Measurements from ENCODE around the gene MAML2. TPM values are rescaled to one million over a fixed set of nuclear protein-coding genes. Genes with fewer than 3 reads are reported as not detected.
A peak's percentile ranks its signal among the peaks of the same experiment; 100 is the strongest.

MAML2 gene
- total and polyA plus RNA-seq, 2 of the 8 experiments (the other 6 are each of a cell fraction or from before 2014, with no cell fraction given) = 3.8 to 6.6 TPM

DNA sequence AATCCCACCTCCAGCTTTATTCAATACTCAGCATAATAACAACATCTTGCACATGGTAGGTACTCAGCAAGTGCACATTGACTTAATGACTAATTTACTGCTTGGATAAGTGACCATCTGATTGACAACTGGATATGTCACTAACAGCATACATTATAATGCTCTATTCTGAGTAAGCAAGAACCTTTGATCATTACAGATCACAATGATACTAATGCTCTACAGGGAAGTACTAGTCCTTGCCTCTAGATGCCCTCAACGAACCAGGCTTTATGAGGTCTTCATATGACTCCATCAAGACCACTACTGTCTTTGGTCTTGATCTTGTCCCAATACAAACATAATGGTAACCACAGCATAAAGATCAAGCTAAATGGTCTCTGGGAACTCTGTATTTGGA lies 251.5 kb downstream of the MAML2 start:
- no peak overlapping the region for H4K5ac ChIP-seq (ENCODE audit: insufficient read length, low read depth, low read length)
- no peak overlapping the region for H2BK5ac ChIP-seq (ENCODE audit: low read depth, low read length)
- H2BK120ac ChIP-seq (replicated peaks; ENCODE audit: low read depth, low read length) = no peak overlapping the region
- H2AFZ ChIP-seq (ENCODE audit: low read length) = no peak overlapping the region
- H3K4me3 ChIP-seq (ENCODE audit: extremely low read depth in 1 of 4, insufficient read depth in 2 of 4, low read depth in 3 of 4, low read length in 4 of 4) = no peak overlapping the region
- H4K91ac ChIP-seq (replicated peaks; ENCODE audit: insufficient read length, low read length) = no peak overlapping the region
- H3K79me1 ChIP-seq (ENCODE audit: low read depth, low read length) = no peaks in the 10 kb centered on the region
- no peak overlapping the region for H3K9ac ChIP-seq (replicated peaks in 1 of 4; ENCODE audit: extremely low read depth in 1 of 4, low read depth in 3 of 4, low read length in 3 of 4)
- H3K14ac ChIP-seq (ENCODE audit: insufficient read length) = no peak overlapping the region
- FAIRE-seq (peak; percentile 7), DNase-seq (ENCODE audit: low read depth in 1 of 2, low spot score in 2 of 2) (no peak)
- no peak for TF ChIP-seq BACH1 (IDR thresholded peaks at IDR 0.05; ENCODE audit: low read length)
- TF ChIP-seq CTCF (IDR thresholded peaks at IDR 0.05; ENCODE audit: control extremely low read depth in 1 of 3, insufficient read depth in 1 of 3, low read depth in 1 of 3, low read length in 3 of 3) = peak in 2 of 3 experiments; percentile 19 to 22; a peak in 1 of 4 replicates
- TF ChIP-seq RAD21 (IDR thresholded peaks at IDR 0.05 in 1 of 2, conservative IDR thresholded peaks at IDR 0.05 in 1 of 2; ENCODE audit: low read depth in 2 of 2, low read length in 2 of 2) = peak; percentile 59
- no peak overlapping the region for H3K4ac ChIP-seq (replicated peaks; ENCODE audit: insufficient read length, low read depth, low read length)
- no peak overlapping the region for H2BK20ac ChIP-seq (ENCODE audit: low read length)
- ChIA-PET POLR2A (ENCODE audit: partially characterized antibody) (interaction anchor here (1.2 kb wide), 1 partner anchor 9 kb away, joined by 6 read pairs; no protein-coding TSS in a partner anchor), CTCF (ENCODE audit: partially characterized antibody) (interaction anchor here (0.5 to 1.5 kb wide), 7 partner anchors 29 to 1004 kb away, joined by 3 to 10 read pairs (median 3); no protein-coding TSS in a partner anchor)
- H3K27me3 ChIP-seq (replicated peaks in 1 of 4; ENCODE audit: control insufficient read depth in 3 of 4, extremely low read depth in 1 of 4, insufficient read depth in 3 of 4, low read length in 3 of 4) = no peaks in the 10 kb centered on the region
- no peak overlapping the region for H3K4me2 ChIP-seq (ENCODE audit: insufficient read depth in 1 of 2, low read depth in 2 of 2, low read length in 2 of 2)
- H3K56ac ChIP-seq (replicated peaks; ENCODE audit: insufficient read length, low read depth, low read length) = no peak overlapping the region
- H2BK12ac ChIP-seq (ENCODE audit: low read depth, low read length) = no peak overlapping the region
- no peaks in the 10 kb centered on the region for H3K79me2 ChIP-seq (ENCODE audit: control insufficient read depth in 1 of 2, insufficient read depth in 2 of 2, low read length in 2 of 2)
- no peak overlapping the region for H2AK5ac ChIP-seq (ENCODE audit: low read depth, low read length)
- 0 out of 8 replicates have a peak, but pooled peaks cover 0 to 3% (median 0%) of the 10 kb centered on the region in 4 experiments for H3K36me3 ChIP-seq (ENCODE audit: control insufficient read depth in 2 of 4, insufficient read depth in 4 of 4, low read length in 3 of 4)
- no peaks in the 10 kb centered on the region for H3K9me3 ChIP-seq (ENCODE audit: insufficient read depth in 2 of 2, low read depth in 1 of 2, low read length in 1 of 2)
- no peak overlapping the region for H3K23ac ChIP-seq (ENCODE audit: insufficient read length)
- no peak overlapping the region for H3K27ac ChIP-seq (ENCODE audit: low read depth, low read length)
- peaks cover 0 to 4% (median 1%) of the 10 kb centered on the region in 4 experiments; a peak in 4 of 7 replicates for H3K4me1 ChIP-seq (replicated peaks in 1 of 4; ENCODE audit: control insufficient read depth in 3 of 4, insufficient read depth in 4 of 4, low read length in 3 of 4)
- H3K23me2 ChIP-seq (ENCODE audit: low read depth, low read length) = no peaks in the 10 kb centered on the region
- H4K8ac ChIP-seq (ENCODE audit: extremely low read depth, insufficient read depth, low read length) = no peak overlapping the region
- WGBS, 2 experiments (ENCODE audit: extremely low coverage in 1 of 2, insufficient coverage in 1 of 2, insufficient read length in 1 of 2, insufficient replicate concordance in 2 of 2, low coverage in 1 of 2, low lambda C conversion rate in 2 of 2, missing lambda C conversion rate in 1 of 2) = 92% methylated on average over 1 of the region's 1 CpG; no CpG with 5 or more reads in 1 of the 2 experiments
- no peaks in the 10 kb centered on the region for H4K20me1 ChIP-seq (replicated peaks in 1 of 2; ENCODE audit: control insufficient read depth in 1 of 2, insufficient read depth in 2 of 2, low read length in 2 of 2)
- H2BK15ac ChIP-seq (ENCODE audit: low read length) = no peak overlapping the region
- H3K18ac ChIP-seq (ENCODE audit: extremely low read depth, low read length) = no peak overlapping the region
